Liver (tissue), 3 donors: Measurements from ENCODE around the gene PODNL1.

ENCODE experiments used
- CTCF ChIP-seq: fragments of 150-350 bp; IDR thresholded peaks from 2 replicates; pipeline ENCODE4 v1.5.1; 2017; ENCODE audit warnings: improper control_type of control experiment, low read depth, low read length; ENCODE audit not compliant: missing input control
- EGR1 ChIP-seq, 2 donors: IDR thresholded peaks; 2 replicates each; pipeline ENCODE4 v1.6.1; 2016 to 2018; ENCODE audit warnings: antibody characterized with exemption in 2 of 2, low read depth in 2 of 2
- donor health status: healthy.
- donor health status: healthy.

DNA sequence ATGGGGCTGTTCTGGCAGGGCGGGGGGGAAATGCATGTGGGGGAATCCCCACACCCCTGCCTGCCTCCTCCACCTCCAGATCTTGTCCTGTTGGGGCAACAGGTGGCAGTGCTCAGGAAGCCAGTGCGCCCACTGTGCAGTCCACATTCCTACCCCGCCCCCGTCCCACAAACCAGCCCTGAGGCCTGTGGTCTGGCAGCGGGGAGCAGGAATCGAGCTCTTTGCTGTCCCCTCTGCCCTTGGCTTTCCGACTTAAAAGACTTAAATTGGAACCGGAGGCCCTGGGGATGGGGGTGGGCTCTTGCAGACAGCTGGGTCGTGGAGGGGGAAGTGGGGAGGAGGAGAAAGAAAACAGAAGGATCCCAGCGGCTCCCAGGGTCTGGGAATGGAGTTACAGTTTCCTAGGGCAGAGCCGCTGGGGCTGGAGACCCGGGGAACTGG is 56.9 kb downstream of the PODNL1 start:
- TF ChIP-seq CTCF = no peak
- no peak for TF ChIP-seq EGR1 (IDR thresholded peaks at IDR 0.05; ENCODE audit: low read depth in 2 of 2)
